ENCODE results near the gene FOXN1.

FOXN1 gene

GRCh38 chr17:28579526-28579925 is 73.4 kb downstream of the FOXN1 start:
- H3K27me3 ChIP-seq (ENCODE audit: low read depth, low read length) = no peaks in the 10 kb centered on the region
- H3K4me1 ChIP-seq (ENCODE audit: control insufficient read depth in 1 of 2, insufficient read depth in 2 of 2, low read length in 2 of 2) = peaks cover 0 to 10% of the 10 kb centered on the region in 2 donors
- no peaks in the 10 kb centered on the region for H3K9me3 ChIP-seq (ENCODE audit: control insufficient read depth in 1 of 2, low read length in 2 of 2)
- no peak overlapping the region for H3K4me3 ChIP-seq (ENCODE audit: low read depth in 1 of 2, low read length in 2 of 2)
- H3K27ac ChIP-seq (ENCODE audit: low read length) = no peak overlapping the region
- H3K36me3 ChIP-seq (ENCODE audit: control insufficient read depth in 1 of 2, insufficient read depth in 2 of 2, low read length in 2 of 2) = peaks cover 4 to 5% of the 10 kb centered on the region in 2 donors

- Histone ChIP-seq H3K9me3 (ENCODE audit: control insufficient read depth in 1 of 2, low read length in 2 of 2) (no peaks in the 10 kb centered on the region), H3K27me3 (ENCODE audit: low read depth, low read length) (no peaks in the 10 kb centered on the region), H3K36me3 (ENCODE audit: control insufficient read depth in 1 of 2, insufficient read depth in 2 of 2, low read length in 2 of 2) (peaks cover 5 to 12% of the 10 kb centered on the region in 2 donors), H3K4me1 (ENCODE audit: control insufficient read depth in 1 of 2, insufficient read depth in 2 of 2, low read length in 2 of 2) (peaks cover 0 to 8% of the 10 kb centered on the region in 2 donors), H3K4me3 (ENCODE audit: low read depth in 1 of 2, low read length in 2 of 2) (no peak overlapping the region), H3K27ac (ENCODE audit: low read length) (no peak overlapping the region)
Measured at GRCh38 chr17:28580959-28581358, 74.8 kb downstream of the FOXN1 start.

- Histone ChIP-seq H3K27ac (ENCODE audit: low read length) (no peak overlapping the region), H3K27me3 (ENCODE audit: low read depth, low read length) (no peaks in the 10 kb centered on the region), H3K4me1 (ENCODE audit: control insufficient read depth in 1 of 2, insufficient read depth in 2 of 2, low read length in 2 of 2) (no peaks in the 10 kb centered on the region), H3K4me3 (ENCODE audit: low read depth in 1 of 2, low read length in 2 of 2) (no peak overlapping the region), H3K9me3 (ENCODE audit: control insufficient read depth in 1 of 2, low read length in 2 of 2) (no peaks in the 10 kb centered on the region), H3K36me3 (ENCODE audit: control insufficient read depth in 1 of 2, insufficient read depth in 2 of 2, low read length in 2 of 2) (peaks cover 5 to 12% of the 10 kb centered on the region in 2 donors)
Measured at GRCh38 chr17:28582513-28582912, 76.4 kb downstream of the FOXN1 start.

- no peaks in the 10 kb centered on the region for H3K4me1 ChIP-seq (ENCODE audit: control insufficient read depth in 1 of 2, insufficient read depth in 2 of 2, low read length in 2 of 2)
- no peak overlapping the region for H3K4me3 ChIP-seq (ENCODE audit: low read depth in 1 of 2, low read length in 2 of 2)
- H3K36me3 ChIP-seq (ENCODE audit: control insufficient read depth in 1 of 2, insufficient read depth in 2 of 2, low read length in 2 of 2) = peaks cover 5 to 12% of the 10 kb centered on the region in 2 donors
Measured at GRCh38 chr17:28584434-28584833, 78.3 kb downstream of the FOXN1 start.

GRCh38 chr17:28585851-28586250 is 79.7 kb downstream of the FOXN1 start:
- Histone ChIP-seq H3K27ac (ENCODE audit: low read length) (no peak overlapping the region), H3K36me3 (ENCODE audit: control insufficient read depth in 1 of 2, insufficient read depth in 2 of 2, low read length in 2 of 2) (peaks cover 5 to 12% of the 10 kb centered on the region in 2 donors), H3K4me1 (ENCODE audit: control insufficient read depth in 1 of 2, insufficient read depth in 2 of 2, low read length in 2 of 2) (no peaks in the 10 kb centered on the region), H3K9me3 (ENCODE audit: control insufficient read depth in 1 of 2, low read length in 2 of 2) (no peaks in the 10 kb centered on the region), H3K4me3 (ENCODE audit: low read depth in 1 of 2, low read length in 2 of 2) (no peak overlapping the region), H3K27me3 (ENCODE audit: low read depth, low read length) (no peaks in the 10 kb centered on the region)

More at GRCh38 chr17:28584434-28584833, 78.3 kb downstream of the FOXN1 start:
- H3K9me3 ChIP-seq (ENCODE audit: control insufficient read depth in 1 of 2, low read length in 2 of 2) = no peaks in the 10 kb centered on the region
- no peak overlapping the region for H3K27ac ChIP-seq (ENCODE audit: low read length)
- no peaks in the 10 kb centered on the region for H3K27me3 ChIP-seq (ENCODE audit: low read depth, low read length)
